ENCODE data around the gene MKX.

The MKX gene

GRCh38 chr10:27643301-27643700 lies 102.3 kb downstream of the MKX start:
- Histone ChIP-seq H3K4me1 (ENCODE audit: control extremely low read depth in 1 of 4, control insufficient read depth in 4 of 4, insufficient read depth in 4 of 4, low read length in 3 of 4) (peaks cover 0 to 1% (median under 1%) of the 10 kb centered on the region in 4 experiments), H3K36me3 (ENCODE audit: control insufficient read depth in 4 of 4, insufficient read depth in 4 of 4, low read length in 3 of 4) (no peaks in the 10 kb centered on the region), H3K4me3 (ENCODE audit: control insufficient read depth in 1 of 7, extremely low read depth in 1 of 7, insufficient read depth in 4 of 7, low read depth in 2 of 7, low read length in 6 of 7) (no peak overlapping the region), H3K9me3 (ENCODE audit: control extremely low read depth in 1 of 5, control insufficient read depth in 4 of 5, insufficient read depth in 2 of 5, low read depth in 1 of 5, low read length in 4 of 5) (peaks cover 0 to 2% (median 0%) of the 10 kb centered on the region in 5 experiments), H3K27me3 (replicated peaks in 2 of 5; ENCODE audit: control insufficient read depth in 4 of 5, insufficient read depth in 5 of 5, low read length in 4 of 5) (no peaks in the 10 kb centered on the region), H3K27ac (ENCODE audit: insufficient read depth in 1 of 2, low read depth in 1 of 2, low read length in 2 of 2, poor library complexity in 1 of 2, severe bottlenecking in 2 of 2) (no peak overlapping the region)
- DNase-seq: no peak
- WGBS (ENCODE audit: insufficient coverage): 100% methylated on average over 1 of the region's 2 CpGs
- ChIA-PET POLR2A (no interaction called here), CTCF (no interaction called here)

- H3K27me3 ChIP-seq (replicated peaks in 2 of 5; ENCODE audit: control insufficient read depth in 4 of 5, insufficient read depth in 5 of 5, low read length in 4 of 5): no peaks in the 10 kb centered on the region
- H3K27ac ChIP-seq (ENCODE audit: insufficient read depth in 1 of 2, low read depth in 1 of 2, low read length in 2 of 2, poor library complexity in 1 of 2, severe bottlenecking in 2 of 2): no peak overlapping the region
- ChIA-PET POLR2A (no interaction called here), CTCF (interaction anchor here (1.1 kb wide), 1 partner anchor 9 kb away, joined by 3 read pairs; no protein-coding TSS in a partner anchor)
- WGBS (ENCODE audit: insufficient coverage): no CpG with 5 or more reads among the region's 2 CpGs
- peaks cover 0 to 2% (median 0%) of the 10 kb centered on the region in 5 experiments for H3K9me3 ChIP-seq (ENCODE audit: control extremely low read depth in 1 of 5, control insufficient read depth in 4 of 5, insufficient read depth in 2 of 5, low read depth in 1 of 5, low read length in 4 of 5)
- peaks cover 0 to 8% (median 5%) of the 10 kb centered on the region in 4 experiments for H3K4me1 ChIP-seq (ENCODE audit: control extremely low read depth in 1 of 4, control insufficient read depth in 4 of 4, insufficient read depth in 4 of 4, low read length in 3 of 4)
- DNase-seq: no peak
- no peaks in the 10 kb centered on the region for H3K36me3 ChIP-seq (ENCODE audit: control insufficient read depth in 4 of 4, insufficient read depth in 4 of 4, low read length in 3 of 4)
- no peak overlapping the region for H3K4me3 ChIP-seq (ENCODE audit: control insufficient read depth in 1 of 7, extremely low read depth in 1 of 7, insufficient read depth in 4 of 7, low read depth in 2 of 7, low read length in 6 of 7)
These were observed 103.5 kb downstream of the MKX start for GRCh38 chr10:27642023-27642589.

- Histone ChIP-seq H3K4me3 (ENCODE audit: control insufficient read depth in 1 of 7, extremely low read depth in 1 of 7, insufficient read depth in 4 of 7, low read depth in 2 of 7, low read length in 6 of 7) (no peak overlapping the region), H3K4me1 (ENCODE audit: control extremely low read depth in 1 of 4, control insufficient read depth in 4 of 4, insufficient read depth in 4 of 4, low read length in 3 of 4) (peaks cover 0 to 8% (median 5%) of the 10 kb centered on the region in 4 experiments), H3K27me3 (replicated peaks in 2 of 5; ENCODE audit: control insufficient read depth in 4 of 5, insufficient read depth in 5 of 5, low read length in 4 of 5) (no peaks in the 10 kb centered on the region), H3K27ac (ENCODE audit: insufficient read depth in 1 of 2, low read depth in 1 of 2, low read length in 2 of 2, poor library complexity in 1 of 2, severe bottlenecking in 2 of 2) (no peak overlapping the region), H3K36me3 (ENCODE audit: control insufficient read depth in 4 of 4, insufficient read depth in 4 of 4, low read length in 3 of 4) (no peaks in the 10 kb centered on the region), H3K9me3 (ENCODE audit: control extremely low read depth in 1 of 5, control insufficient read depth in 4 of 5, insufficient read depth in 2 of 5, low read depth in 1 of 5, low read length in 4 of 5) (peaks cover 0 to 2% (median 0%) of the 10 kb centered on the region in 5 experiments)
- CTCF ChIA-PET: interaction anchor here (1.1 kb wide), 1 partner anchor 10 kb away, joined by 4 read pairs; no protein-coding TSS in a partner anchor
- 69% methylated on average over 3 of the region's 3 CpGs for WGBS (ENCODE audit: insufficient coverage)
- DNase-seq: no peak
- POLR2A ChIA-PET: interaction anchor here (0.7 kb wide), 1 partner anchor 1851 kb away, joined by 3 read pairs; no protein-coding TSS in a partner anchor
These were observed 107.4 kb downstream of the MKX start for GRCh38 chr10:27638071-27638750.

- H3K27me3 ChIP-seq (replicated peaks in 2 of 5; ENCODE audit: control insufficient read depth in 4 of 5, insufficient read depth in 5 of 5, low read length in 4 of 5): no peaks in the 10 kb centered on the region
- no peak for DNase-seq
- 60% methylated on average over 2 of the region's 2 CpGs for WGBS (ENCODE audit: insufficient coverage)
- H3K9me3 ChIP-seq (ENCODE audit: control extremely low read depth in 1 of 5, control insufficient read depth in 4 of 5, insufficient read depth in 2 of 5, low read depth in 1 of 5, low read length in 4 of 5): peaks cover 0 to 2% (median 0%) of the 10 kb centered on the region in 5 experiments
- H3K4me1 ChIP-seq (ENCODE audit: control extremely low read depth in 1 of 4, control insufficient read depth in 4 of 4, insufficient read depth in 4 of 4, low read length in 3 of 4): peaks cover 0 to 8% (median 5%) of the 10 kb centered on the region in 4 experiments
- CTCF ChIA-PET: interaction anchor here (1.1 kb wide), 1 partner anchor 11 kb away, joined by 4 read pairs; no protein-coding TSS in a partner anchor
- H3K4me3 ChIP-seq (ENCODE audit: control insufficient read depth in 1 of 7, extremely low read depth in 1 of 7, insufficient read depth in 4 of 7, low read depth in 2 of 7, low read length in 6 of 7): no peak overlapping the region
- no peaks in the 10 kb centered on the region for H3K36me3 ChIP-seq (ENCODE audit: control insufficient read depth in 4 of 4, insufficient read depth in 4 of 4, low read length in 3 of 4)
- POLR2A ChIA-PET: interaction anchor here (0.7 kb wide), 1 partner anchor 1852 kb away, joined by 3 read pairs; no protein-coding TSS in a partner anchor
- no peak overlapping the region for H3K27ac ChIP-seq (ENCODE audit: insufficient read depth in 1 of 2, low read depth in 1 of 2, low read length in 2 of 2, poor library complexity in 1 of 2, severe bottlenecking in 2 of 2)
These were observed 108.0 kb downstream of the MKX start for GRCh38 chr10:27637601-27638000.

GRCh38 chr10:27636816-27637215 lies 108.8 kb downstream of the MKX start:
- WGBS (ENCODE audit: insufficient coverage): no CpG with 5 or more reads among the region's 1 CpG

GRCh38 chr10:27635699-27636270 lies 109.8 kb downstream of the MKX start:
- no peak for DNase-seq
- Histone ChIP-seq H3K4me1 (ENCODE audit: control extremely low read depth in 1 of 4, control insufficient read depth in 4 of 4, insufficient read depth in 4 of 4, low read length in 3 of 4) (peaks cover 0 to 8% (median 5%) of the 10 kb centered on the region in 4 experiments), H3K27ac (ENCODE audit: insufficient read depth in 1 of 2, low read depth in 1 of 2, low read length in 2 of 2, poor library complexity in 1 of 2, severe bottlenecking in 2 of 2) (no peak overlapping the region), H3K9me3 (ENCODE audit: control extremely low read depth in 1 of 5, control insufficient read depth in 4 of 5, insufficient read depth in 2 of 5, low read depth in 1 of 5, low read length in 4 of 5) (peaks cover 0 to 3% (median 0%) of the 10 kb centered on the region in 5 experiments), H3K36me3 (ENCODE audit: control insufficient read depth in 4 of 4, insufficient read depth in 4 of 4, low read length in 3 of 4) (no peaks in the 10 kb centered on the region), H3K4me3 (ENCODE audit: control insufficient read depth in 1 of 7, extremely low read depth in 1 of 7, insufficient read depth in 4 of 7, low read depth in 2 of 7, low read length in 6 of 7) (no peak overlapping the region), H3K27me3 (replicated peaks in 2 of 5; ENCODE audit: control insufficient read depth in 4 of 5, insufficient read depth in 5 of 5, low read length in 4 of 5) (no peaks in the 10 kb centered on the region)
- POLR2A ChIA-PET: no interaction called here
- CTCF ChIA-PET: no interaction called here
- 100% methylated on average over 1 of the region's 2 CpGs for WGBS (ENCODE audit: insufficient coverage)

More at GRCh38 chr10:27636816-27637215, 108.8 kb downstream of the MKX start:
- Histone ChIP-seq H3K36me3 (ENCODE audit: control insufficient read depth in 4 of 4, insufficient read depth in 4 of 4, low read length in 3 of 4) (no peaks in the 10 kb centered on the region), H3K4me1 (ENCODE audit: control extremely low read depth in 1 of 4, control insufficient read depth in 4 of 4, insufficient read depth in 4 of 4, low read length in 3 of 4) (peaks cover 0 to 8% (median 5%) of the 10 kb centered on the region in 4 experiments), H3K9me3 (ENCODE audit: control extremely low read depth in 1 of 5, control insufficient read depth in 4 of 5, insufficient read depth in 2 of 5, low read depth in 1 of 5, low read length in 4 of 5) (peaks cover 0 to 3% (median 0%) of the 10 kb centered on the region in 5 experiments), H3K4me3 (ENCODE audit: control insufficient read depth in 1 of 7, extremely low read depth in 1 of 7, insufficient read depth in 4 of 7, low read depth in 2 of 7, low read length in 6 of 7) (no peak overlapping the region), H3K27me3 (replicated peaks in 2 of 5; ENCODE audit: control insufficient read depth in 4 of 5, insufficient read depth in 5 of 5, low read length in 4 of 5) (no peaks in the 10 kb centered on the region), H3K27ac (ENCODE audit: insufficient read depth in 1 of 2, low read depth in 1 of 2, low read length in 2 of 2, poor library complexity in 1 of 2, severe bottlenecking in 2 of 2) (no peak overlapping the region)
- CTCF ChIA-PET: no interaction called here
- no peak for DNase-seq
- POLR2A ChIA-PET: no interaction called here

- Histone ChIP-seq H3K36me3 (ENCODE audit: control insufficient read depth in 4 of 4, insufficient read depth in 4 of 4, low read length in 3 of 4) (no peaks in the 10 kb centered on the region), H3K27ac (ENCODE audit: insufficient read depth in 1 of 2, low read depth in 1 of 2, low read length in 2 of 2, poor library complexity in 1 of 2, severe bottlenecking in 2 of 2) (no peak overlapping the region), H3K9me3 (ENCODE audit: control extremely low read depth in 1 of 5, control insufficient read depth in 4 of 5, insufficient read depth in 2 of 5, low read depth in 1 of 5, low read length in 4 of 5) (peaks cover 0 to 3% (median 0%) of the 10 kb centered on the region in 5 experiments), H3K27me3 (replicated peaks in 2 of 5; ENCODE audit: control insufficient read depth in 4 of 5, insufficient read depth in 5 of 5, low read length in 4 of 5) (no peaks in the 10 kb centered on the region), H3K4me1 (ENCODE audit: control extremely low read depth in 1 of 4, control insufficient read depth in 4 of 4, insufficient read depth in 4 of 4, low read length in 3 of 4) (peaks cover 0 to 8% (median 5%) of the 10 kb centered on the region in 4 experiments), H3K4me3 (ENCODE audit: control insufficient read depth in 1 of 7, extremely low read depth in 1 of 7, insufficient read depth in 4 of 7, low read depth in 2 of 7, low read length in 6 of 7) (no peak overlapping the region)
- ChIA-PET POLR2A (no interaction called here), CTCF (no interaction called here)
- WGBS (ENCODE audit: insufficient coverage): 98% methylated on average over 6 of the region's 6 CpGs
- no peak for DNase-seq
These were observed 110.3 kb downstream of the MKX start for GRCh38 chr10:27635290-27635689.
